ENCODE measurements around the gene PRR35. TPM values are rescaled to one million over a fixed set of nuclear protein-coding genes. Genes with fewer than 3 reads are reported as not detected.

The PRR35 gene
- total RNA-seq, 1 donor from 2014 or later, result not detected

DNA sequence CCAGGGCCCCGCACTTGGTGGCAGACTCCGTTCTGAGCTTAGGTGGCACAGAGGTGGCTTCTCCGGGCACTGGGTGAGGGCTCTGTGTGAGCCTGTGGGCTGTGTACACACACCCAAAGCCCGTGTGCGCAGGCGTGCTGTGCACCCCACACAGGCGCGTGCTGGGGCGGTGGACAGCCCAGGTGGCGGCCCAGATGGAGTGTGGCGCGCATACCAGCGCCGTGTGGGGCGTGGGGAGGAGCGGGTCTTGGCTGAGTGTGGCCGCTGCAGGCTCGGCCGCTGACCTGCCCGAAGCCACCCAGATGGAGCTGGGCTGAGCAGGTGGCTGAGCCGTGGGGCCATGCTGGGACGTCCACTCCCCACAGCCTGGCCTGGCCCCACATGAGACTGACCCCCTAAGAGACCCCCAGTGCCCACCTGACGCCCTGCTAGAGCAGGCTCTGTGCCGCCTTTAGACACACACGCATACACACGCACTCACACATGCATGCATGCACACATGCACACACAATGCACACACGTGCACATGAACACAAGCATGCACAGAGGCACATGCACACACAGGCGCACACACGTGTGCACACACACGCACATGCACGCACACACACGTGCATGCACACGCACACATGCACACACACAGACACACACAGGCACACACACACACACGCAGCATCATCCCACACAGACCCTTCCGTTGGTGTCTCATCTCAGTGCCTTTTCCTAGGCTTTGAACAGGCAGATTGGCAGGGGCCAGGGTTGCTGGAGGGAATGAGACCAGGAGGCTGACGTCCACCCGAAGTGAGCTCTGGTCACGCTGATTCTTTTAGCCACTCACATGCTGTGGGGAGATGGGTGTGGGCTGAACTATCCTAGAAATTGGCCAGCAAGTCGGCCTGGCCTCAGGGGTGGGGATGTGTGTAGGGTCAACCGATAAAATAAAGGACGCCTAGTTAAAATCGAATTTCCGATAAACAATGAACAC is 2.1 kb downstream of the PRR35 start:
- no peak for DNase-seq (ENCODE audit: extremely low read depth, low read depth, low spot score)

DNA sequence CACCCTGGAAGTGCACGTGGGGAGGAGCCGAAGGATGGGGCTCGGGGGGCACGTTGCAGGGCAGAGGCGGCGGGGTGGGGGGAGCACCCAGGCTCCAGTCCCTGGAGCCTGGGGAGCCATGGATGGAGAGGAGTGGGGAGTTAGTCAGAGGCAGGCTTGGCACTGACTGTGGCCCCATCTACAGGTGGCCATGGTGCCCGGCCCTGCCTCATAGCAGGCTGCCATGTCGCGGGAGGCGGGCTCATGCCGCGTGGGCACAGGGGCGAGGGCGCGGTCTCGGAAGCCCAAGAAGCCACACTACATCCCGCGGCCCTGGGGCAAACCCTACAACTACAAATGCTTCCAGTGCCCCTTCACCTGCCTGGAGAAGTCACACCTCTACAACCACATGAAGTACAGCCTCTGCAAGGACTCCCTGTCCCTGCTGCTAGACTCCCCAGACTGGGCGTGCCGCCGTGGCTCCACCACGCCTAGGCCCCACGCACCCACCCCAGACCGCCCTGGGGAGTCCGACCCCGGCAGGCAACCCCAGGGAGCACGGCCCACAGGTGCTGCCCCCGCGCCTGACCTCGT is 3.0 kb downstream of the PRR35 start:
- no peak for DNase-seq (ENCODE audit: extremely low read depth, low read depth, low spot score)

DNA sequence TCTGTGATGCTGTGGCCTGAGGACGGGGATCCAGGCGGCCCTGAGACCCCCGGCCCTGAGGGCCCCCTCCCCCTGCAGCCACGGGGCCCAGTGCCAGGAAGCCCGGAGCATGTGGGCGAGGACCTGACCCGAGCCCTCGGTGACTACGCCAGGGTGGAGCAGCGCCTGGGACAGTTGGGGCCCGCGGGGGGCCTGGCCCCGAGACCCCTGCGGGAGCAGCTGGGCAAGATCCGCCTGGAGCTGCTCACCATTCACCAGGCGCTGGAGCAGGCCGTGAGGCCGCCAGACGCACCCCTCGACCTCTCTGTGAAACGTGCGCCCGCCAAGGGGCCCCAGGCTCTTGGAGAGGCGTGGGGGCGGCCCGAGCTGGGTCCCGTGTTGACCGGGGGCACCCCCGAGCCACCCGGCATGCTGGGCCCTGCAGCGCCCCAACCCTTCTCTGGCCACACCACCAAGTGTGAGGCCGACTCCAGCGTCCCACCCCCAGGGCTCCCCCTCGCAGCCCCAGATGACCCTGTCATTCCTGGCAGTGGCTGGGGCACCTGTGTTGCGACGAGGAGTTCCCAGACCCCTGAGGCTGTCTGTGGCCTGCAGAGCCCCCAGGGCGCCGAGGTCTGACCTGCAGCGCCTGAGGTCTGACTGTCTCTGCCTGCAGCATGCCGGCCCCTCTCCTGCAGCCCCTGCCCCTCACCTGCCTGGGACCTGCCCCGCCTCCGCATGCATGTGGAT is 4.7 kb downstream of the PRR35 start:
- DNase-seq (ENCODE audit: extremely low read depth, low read depth, low spot score), result no peak

DNA sequence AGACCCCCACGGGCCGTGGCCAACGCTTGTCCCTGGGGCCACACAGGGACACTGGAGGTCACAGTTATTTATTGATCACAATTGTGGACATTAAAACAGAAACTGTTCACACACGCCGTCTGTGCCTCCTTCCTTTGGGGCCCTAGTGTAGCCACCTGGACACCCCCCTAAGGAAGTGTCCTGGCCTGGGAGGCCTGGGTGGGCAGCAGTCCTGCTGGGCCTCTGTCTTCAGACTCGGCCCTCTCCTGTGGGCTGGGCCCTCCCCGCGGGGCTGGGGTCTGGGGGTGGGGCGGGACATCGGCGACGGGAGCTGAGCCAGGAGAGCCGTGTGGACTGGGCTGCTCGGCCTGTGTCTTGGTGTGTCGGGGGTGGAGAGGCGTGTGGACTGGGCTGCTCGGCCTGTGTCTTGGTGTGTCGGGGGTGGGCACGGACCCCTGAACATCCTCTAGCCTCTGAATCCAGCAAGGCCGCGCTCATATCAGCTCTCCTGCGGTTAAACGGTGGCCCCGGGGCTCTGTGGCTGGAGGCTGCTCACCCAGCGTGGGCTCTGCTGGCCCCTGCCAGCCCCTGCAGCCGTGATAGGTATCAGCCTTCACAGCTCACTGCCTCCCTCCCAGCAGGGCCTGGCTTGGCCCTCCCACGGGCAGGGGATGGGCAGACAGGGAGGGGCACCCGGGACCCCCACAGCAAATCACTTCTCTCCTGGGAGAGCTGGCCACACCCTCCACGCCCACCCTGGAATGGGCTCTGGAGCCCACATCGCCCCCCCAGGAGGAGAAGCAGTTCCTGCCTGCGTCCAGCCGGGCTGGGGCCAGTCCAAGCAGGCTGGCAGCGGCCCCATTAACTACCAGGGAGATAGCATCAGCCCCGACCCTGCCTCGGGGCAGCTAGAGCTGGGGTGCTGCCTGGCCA is 5.5 kb downstream of the PRR35 start:
- no peak for DNase-seq (ENCODE audit: extremely low read depth, low read depth, low spot score)

DNA sequence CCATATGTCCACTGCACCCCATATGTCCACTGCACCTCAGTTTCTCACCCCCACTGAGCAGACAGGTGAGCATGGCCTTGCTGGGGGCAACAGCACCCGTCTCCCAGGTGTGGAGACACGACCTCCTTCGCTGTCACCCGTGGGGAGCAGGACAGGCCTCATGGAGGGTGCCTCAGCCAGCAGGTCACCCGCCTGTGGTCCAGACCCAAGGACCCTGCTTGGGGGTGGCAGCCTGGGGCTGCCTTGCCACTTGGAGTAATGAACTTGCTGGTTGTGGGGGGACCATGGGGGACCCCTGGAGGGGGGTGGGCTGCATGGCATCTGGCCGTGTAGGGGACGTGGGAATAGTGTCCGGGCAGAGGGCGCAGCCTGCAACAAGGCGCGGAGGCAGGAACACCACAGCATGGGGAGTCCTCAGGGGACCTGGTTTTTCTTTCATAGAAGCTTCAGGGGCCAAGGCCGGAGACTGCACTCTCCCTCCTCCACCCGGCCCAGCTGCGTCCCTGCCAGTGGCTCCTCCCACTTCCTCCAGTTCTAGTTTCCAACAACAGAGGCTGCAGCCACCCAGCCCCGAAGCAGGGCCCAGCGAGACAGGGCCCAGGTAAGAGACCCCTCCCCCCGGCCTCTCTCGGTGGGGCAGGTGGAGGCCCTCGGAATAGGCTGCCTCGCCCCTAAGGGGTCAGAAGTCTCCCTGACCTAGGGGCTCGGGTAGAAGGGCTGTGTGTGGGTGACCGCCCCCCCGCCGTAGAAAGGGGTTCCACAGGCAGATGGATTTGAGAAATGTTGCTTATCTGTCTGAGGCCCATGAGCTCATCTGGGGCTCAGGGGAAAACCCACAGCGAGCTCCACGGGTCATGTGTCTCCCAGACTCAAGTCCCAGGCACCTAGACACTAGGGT is 6.5 kb downstream of the PRR35 start, which contains the start of gene NHLRC4:
Gene NHLRC4, plus strand, starts transcription at position 531 of the 898 bp plus-strand sequence. CDS start 1,043 bp downstream, outside the sequence.
- DNase-seq (ENCODE audit: extremely low read depth, low read depth, low spot score), result no peak

DNA sequence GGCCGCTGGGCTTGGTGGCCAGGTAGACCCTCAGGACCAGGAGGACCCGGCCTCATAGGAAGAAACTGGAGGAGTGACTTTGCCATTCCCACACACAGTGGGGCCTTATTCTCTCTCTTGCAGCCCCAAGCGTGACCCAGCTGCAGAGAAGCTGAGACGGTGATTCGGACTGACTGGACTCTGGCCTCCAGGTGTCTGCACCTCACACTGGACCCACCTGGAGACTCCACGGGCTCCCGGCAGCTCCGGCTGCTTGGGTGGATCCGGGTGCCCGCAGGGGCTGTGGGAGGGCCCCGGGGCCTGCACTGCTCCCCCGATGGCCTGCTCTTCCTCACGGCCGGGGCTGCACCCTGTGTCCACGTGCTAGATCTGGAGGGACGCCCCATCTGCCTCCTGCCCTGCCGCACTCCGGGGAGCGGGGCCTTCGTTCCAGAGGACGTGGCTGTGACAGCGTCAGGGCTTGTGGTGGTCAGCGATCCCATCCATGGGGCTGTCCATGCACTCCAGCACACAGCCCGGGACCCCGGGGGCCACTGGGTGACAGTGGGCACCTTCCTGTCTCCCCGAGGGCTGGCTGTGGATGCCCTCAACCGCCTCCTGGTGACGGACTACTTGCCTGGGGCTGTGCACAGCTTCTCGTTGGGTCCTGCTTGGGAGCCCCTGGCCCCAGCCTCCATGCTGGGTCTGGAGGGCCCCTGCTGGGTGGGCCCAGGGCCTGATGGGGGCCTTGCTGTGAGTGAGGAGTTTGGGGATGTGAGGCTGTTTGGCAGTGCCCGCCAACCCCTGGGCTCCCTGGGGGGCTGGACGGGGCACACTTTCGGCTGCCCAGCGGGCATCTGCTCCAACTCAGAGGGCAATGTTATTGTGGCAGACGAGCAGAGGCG is 7.4 kb downstream of the PRR35 start:
- no peak for DNase-seq (ENCODE audit: extremely low read depth, low read depth, low spot score)

DNA sequence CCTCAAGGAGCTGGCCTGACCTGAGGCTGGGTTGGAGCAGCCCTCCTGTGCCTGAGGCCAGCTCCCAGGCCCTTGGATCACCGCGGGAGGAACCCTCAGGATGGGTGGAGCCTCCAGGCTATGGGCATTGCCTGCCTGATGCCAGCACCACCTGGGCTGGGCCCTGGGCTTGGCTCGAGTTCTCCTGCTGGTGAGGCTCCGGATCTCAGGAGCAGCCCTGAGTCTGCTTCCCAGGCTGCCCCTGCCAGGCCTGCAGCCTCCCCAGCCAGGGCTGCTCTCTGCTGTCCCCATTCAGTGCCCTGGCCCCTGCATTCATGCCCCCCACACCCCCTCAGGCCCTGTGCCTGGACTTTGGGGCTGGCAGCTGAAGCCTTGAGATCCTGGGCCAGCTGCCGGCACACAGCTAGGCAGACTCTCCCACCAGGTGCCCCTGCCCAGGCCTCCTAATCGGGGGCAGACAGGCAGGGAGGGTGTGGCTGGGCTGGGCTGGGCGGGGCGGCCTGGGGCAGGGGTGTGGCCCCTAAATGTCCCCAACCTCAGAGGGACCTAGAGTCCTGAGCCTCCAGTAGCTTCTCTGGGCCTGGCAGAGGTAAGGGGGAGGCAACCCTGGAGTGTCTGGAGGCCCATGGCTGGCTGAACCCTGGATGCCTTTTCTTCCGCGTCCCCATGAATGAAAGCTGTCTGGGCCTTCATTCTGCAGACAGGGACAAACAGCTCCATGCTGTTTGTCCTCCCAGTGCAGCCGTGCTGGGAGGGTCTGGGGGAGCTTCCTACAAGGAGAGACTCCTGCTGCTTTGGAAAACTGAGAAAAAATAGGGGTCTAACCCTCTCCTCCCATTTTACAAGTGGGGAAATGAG is 8.4 kb downstream of the PRR35 start:
- DNase-seq (ENCODE audit: extremely low read depth, low read depth, low spot score), result no peak

DNA sequence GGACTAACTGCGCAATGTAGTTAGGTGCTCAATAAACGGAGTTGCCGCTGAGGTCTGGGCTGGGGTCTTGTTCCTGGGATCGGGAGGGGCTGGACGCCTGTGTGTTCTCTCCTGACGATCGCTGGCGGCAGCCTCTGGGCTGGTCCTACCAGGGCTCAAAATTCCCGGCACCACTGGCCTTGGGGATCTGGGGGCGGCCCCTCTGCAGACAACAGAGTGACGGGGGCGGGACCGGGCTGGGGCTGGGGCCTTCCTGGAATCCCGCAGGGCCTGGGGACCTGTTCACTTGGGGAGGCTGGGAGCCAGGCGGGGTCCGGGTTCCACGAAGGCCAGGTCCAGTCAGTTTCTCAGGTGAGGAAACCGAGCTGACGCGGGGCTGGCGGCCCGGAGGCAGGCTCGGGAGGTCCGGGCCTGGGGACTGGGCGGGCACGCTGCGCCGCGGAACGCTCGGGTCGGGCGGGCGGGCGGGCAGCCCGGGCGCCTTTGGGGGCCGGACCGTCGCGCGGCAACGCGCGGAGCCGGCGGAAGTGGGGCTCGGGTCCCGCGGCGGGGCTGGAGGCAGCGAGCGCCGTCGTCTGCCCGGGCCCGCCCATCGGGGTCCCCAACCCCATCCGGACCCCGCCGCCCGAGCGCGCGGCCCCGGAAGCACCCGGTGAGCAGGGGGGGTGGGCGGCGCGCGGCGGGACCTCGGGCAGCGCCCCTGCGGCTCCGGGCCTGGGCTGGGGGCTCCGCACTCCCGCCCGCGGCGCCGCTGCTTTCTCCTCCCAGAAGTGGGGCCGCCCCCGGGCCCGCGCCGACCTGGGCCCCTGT is 9.5 kb downstream of the PRR35 start, which contains the start of gene PIGQ:
Gene PIGQ, plus strand, starts transcription at position 524 of the 810 bp plus-strand sequence. CDS start 4,107 bp downstream, outside the sequence.
- DNase-seq (ENCODE audit: extremely low read depth, low read depth, low spot score), result no peak

DNA sequence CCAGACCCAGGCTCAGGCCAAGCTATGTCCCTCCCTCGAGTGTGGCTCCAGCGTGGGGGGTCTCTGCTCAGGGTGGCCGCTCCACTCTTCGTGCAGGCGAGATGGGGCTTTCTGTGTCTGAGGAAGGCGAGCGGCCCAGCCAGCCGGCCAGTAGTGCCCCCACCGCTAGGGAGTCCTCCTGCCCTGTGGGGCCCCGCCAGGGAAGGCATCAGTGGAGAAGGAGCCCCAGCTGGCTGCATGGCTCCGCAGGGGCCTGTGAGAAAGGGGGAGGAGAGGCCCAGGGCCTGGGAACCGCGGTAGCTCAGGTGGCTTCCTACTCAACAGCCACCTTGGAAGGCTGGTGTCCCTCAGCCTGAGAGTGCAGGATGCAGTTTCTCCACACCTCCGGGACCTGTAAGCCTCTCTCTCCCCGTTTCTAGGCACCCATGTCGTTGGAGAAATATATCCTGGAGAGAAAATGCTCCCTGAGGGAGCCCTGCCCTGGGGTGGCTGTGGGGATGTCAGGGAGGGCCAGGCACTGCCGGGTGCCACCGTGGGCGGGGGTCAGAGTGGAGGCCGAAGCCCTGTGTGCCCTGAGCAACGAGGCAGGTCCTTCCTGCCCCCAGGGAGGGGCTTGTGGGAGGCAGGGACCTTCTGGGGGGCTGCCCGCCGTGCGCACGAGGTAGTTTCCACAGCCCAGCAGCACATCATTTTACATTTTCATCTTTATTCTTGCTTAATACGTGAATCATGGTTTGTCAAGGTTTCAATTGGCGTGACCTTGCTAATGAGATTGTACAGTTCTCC is 12.9 kb downstream of the PRR35 start:
- DNase-seq (ENCODE audit: extremely low read depth, low read depth, low spot score), result no peak

DNA sequence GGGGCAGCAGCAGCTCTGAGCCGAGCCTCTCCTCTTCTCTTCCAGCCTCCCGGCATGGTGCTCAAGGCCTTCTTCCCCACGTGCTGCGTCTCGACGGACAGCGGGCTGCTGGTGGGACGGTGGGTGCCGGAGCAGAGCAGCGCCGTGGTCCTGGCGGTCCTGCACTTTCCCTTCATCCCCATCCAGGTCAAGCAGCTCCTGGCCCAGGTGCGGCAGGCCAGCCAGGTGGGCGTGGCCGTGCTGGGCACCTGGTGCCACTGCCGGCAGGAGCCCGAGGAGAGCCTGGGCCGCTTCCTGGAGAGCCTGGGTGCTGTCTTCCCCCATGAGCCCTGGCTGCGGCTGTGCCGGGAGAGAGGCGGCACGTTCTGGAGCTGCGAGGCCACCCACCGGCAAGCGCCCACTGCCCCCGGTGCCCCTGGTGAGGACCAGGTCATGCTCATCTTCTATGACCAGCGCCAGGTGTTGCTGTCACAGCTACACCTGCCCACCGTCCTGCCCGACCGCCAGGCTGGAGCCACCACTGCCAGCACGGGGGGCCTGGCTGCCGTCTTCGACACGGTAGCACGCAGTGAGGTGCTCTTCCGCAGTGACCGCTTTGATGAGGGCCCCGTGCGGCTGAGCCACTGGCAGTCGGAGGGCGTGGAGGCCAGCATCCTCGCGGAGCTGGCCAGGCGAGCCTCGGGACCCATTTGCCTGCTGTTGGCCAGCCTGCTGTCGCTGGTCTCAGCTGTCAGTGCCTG is 14.0 kb downstream of the PRR35 start:
- DNase-seq (ENCODE audit: extremely low read depth, low read depth, low spot score), result no peak

DNA sequence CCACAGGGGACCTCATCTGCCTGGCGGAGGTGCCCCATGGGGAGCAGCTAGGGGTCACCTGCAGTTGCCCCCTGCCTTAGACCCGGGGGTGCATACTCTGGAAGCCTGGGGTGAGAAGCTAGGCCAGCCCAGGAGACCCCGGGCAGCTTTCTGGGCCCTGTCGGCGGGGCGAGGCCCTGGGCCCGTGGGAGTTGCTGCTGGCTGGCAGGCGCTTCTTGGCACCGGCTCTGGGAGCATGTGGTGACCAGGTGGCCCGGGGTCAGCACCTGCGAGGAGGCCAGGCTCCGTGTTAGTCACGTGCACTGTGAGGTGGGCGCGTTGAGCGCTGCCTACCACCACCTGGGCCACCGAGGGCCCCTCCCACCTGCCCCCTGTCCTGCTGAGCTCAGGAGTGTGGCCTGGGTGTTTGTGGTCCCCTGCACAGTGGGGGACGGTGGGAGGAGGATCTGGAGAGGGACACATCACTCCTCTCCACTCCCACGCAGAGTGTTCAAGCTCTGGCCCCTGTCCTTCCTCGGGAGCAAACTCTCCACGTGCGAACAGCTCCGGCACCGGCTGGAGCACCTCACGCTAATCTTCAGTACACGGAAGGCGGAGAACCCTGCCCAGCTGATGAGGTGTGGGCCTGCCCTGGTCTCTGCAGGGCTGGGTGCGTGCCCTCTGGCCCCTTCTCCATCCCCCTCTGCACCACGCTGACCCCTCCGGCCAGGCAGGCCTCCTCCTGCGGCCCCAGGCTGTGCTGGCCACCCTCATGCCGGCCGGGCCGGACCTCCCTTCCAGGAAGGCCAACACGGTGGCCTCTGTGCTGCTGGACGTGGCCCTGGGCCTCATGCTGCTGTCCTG is 15.4 kb downstream of the PRR35 start:
- DNase-seq (ENCODE audit: extremely low read depth, low read depth, low spot score), result no peak

DNA sequence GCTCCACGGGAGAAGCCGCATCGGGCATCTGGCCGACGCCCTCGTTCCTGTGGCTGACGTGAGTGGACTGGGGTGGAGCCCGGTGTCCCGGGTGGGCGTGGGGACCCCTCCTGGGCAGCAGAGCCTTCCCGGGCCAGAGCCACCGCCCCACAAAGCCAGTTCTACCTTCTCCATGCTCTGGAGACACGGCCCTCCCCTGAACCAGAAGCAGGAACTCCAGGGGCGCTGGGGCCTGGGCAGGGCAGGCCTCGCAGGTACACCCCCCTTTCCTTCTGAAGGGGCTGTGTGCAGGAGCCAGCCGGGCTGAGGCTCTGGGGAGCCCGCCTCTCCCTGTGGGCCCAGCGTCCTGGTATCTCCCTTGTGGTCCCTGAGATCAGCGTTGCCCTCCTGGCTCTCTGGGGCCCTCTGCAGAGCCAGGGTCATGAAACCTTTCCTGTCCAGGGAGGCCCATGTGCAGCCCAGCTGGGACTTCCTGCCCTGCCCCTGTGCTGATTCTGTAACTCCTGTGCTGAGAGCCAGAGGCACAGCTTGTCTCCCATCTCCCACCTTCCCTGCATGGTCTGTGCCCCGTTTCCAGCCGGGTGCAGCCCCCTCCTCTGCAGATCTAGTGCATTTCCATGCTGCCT is 16.1 kb downstream of the PRR35 start:
- DNase-seq (ENCODE audit: extremely low read depth, low read depth, low spot score), result no peak

DNA sequence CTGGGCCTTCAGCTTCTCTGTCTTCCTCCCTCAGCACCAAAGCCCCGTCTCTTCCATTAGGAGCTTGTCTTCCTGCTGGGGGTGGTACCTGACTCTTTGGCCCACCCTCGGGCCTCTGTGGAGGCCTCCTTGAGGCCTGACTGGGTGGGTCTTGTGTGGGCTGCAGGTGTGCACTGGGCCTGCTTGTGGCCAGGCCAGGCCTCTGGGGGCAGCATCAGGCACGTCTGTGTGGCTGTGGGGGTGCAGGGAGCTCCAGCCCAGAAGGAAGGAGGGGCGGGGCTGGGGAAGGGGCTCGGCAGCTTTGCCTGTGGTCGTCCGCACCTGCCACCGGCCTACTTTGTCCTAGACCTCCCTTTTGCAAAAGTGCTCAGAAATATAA is 16.6 kb downstream of the PRR35 start:
- no peak for DNase-seq (ENCODE audit: extremely low read depth, low read depth, low spot score)

DNA sequence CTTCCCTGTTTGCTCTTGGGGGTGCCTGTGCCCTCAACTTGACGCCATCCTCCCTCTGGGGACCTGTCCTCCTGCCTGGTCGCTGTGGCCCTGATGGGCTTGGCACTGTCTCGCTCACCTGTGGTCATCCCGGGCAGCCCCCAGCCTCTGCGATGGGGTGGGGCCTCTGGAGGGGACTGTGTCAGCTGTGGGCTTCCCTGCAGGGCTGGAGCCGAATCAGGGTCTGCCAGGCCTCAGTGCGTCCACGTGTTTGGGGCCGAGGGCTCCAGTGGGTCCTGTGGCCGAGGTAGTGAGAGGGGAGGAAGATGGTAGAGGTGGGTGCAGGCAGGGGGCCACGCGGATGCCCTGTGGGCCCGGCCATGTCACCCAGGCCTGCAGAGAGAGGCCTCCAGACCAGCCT is 17.6 kb downstream of the PRR35 start:
- no peak for DNase-seq (ENCODE audit: extremely low read depth, low read depth, low spot score)
